Activated naive CD8-positive, alpha-beta T cell treated with anti-CD3 and anti-CD28 coated beads, Interleukin-2, amount 50 U/mL, for 16 hours (primary cell): ENCODE data around the gene THBS4.

ENCODE experiments used
- DNase-seq: peaks from one replicate; pipeline ENCODE4 v3.0.0-alpha.2; 2020; ENCODE audit warnings: low read depth, low spot score

The THBS4 gene

DNA sequence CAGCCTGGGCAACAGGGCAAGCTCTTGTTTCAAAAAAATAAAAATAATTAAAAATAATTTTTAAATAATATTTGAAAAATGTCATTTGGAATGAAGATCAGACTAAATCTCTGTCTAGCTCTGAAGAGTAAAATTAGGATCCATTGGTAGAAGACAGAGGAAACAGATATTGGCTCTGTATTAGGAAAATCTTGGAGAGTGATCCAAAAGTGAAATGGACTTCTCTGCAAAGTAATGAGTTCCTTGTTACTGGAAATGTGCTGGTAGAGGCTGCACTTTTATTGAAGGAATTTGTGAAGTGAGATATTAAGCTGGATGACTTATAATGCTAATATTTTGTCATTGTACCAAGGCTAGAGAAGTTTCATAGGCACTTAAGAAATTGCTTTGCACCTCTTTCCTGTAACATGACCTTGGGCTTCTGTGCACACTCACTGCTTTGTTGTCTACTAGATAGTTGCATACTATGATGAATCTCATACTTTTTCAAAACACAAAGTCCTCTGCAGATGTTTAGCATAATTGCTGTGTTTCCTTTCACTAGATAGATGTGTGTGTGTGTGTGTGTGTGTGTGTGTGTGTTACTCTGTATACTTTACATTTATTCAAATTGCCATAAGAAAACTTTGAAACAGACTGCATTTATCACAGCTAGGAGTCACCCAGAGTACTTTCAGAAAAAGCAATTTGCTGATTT lies 13.1 kb downstream of the THBS4 start:
- no peak for DNase-seq

DNA sequence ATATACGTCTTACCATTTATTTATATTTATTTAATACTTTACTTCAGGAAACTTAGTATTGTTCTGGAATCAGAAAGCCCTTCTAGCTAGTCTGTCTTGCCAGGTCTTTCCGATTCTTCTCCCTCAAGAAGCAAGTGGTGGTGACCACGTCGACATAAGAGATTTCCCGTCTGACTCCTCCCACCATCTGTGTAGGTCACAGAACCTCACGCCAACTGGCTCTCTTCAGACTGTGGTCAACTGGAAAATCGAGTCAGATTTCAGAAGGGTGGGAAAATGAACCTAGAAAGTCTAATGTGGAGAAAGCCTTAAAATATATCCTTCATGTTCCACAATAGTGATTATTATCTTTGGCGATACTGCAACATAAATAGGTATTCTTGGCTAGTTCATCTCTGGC lies 17.3 kb downstream of the THBS4 start:
- no peak for DNase-seq

GRCh38 chr5:80054682-80055081 lies 19.5 kb downstream of the THBS4 start:
- no peak for DNase-seq

DNA sequence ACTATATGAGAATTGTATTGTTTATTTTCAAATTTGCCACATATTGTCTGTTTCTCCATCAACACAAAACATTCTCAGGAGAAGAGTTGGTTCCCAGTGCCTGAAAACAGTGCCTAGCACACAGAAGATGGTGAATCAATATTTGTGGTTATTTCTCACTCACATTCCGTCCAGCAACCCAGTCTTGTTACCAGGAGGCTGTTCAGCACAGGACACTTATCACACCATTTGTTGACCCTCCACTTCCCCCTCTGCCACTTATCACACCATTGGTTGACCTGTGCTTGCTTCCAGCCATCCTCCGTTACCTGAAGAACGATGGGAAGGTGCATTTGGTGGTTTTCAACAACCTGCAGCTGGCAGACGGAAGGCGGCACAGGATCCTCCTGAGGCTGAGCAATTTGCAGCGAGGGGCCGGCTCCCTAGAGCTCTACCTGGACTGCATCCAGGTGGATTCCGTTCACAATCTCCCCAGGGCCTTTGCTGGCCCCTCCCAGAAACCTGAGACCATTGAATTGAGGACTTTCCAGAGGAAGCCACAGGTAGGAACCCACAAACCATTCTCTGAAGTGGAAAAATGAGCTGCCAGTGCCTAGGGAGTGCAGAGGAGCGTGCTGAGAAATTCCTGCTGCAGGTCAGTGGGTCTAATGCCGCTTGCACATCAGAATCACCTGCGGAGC lies 20.5 kb downstream of the THBS4 start:
- DNase-seq: no peak

GRCh38 chr5:80057099-80057498 lies 22.0 kb downstream of the THBS4 start:
- no peak for DNase-seq

- DNase-seq: no peak
These were observed 22.8 kb downstream of the THBS4 start for GRCh38 chr5:80057921-80058320.

DNA sequence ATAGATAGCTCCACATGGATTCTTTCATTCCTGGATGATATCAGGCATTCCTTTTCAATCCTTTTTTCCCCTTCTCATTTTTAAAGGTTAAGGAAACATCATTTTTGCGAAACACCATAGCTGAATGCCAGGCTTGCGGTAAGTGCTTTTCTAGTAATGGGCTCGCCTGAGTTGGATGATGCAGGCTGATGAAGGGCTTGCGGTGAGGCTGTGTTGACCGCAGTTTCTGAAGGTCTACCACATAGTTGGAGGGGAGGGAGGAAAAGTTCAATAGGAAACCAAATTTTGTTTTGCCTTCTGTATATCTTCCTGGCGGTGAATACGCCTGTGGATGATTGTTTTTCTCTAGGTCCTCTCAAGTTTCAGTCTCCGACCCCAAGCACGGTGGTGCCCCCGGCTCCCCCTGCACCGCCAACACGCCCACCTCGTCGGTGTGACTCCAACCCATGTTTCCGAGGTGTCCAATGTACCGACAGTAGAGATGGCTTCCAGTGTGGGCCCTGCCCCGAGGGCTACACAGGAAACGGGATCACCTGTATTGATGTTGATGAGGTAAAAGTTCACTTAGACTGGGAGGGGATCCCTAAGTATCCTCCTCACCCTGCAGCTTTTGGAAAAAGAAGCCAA lies 24.3 kb downstream of the THBS4 start:
- DNase-seq: no peak

DNA sequence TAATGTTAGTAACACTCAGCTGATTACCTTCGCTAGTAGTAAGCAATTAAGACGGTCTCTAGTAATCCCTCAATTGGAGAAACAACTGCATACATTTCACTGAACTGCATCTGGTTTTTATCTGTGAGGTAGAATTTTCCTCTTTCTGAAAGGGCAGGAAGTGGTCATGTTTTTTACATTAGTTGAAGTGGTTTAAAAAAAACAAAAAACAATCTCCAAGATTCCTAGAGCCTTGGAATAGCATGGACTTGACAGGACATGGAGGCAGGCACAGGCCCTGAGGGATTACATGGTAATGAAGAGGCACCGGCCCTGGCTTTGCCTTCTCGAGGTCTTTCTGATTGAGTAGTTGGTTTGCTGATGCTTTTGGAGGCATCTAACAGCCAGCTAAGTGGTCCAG lies 25.8 kb downstream of the THBS4 start:
- no peak for DNase-seq

- DNase-seq: no peak
These were observed 26.4 kb downstream of the THBS4 start for GRCh38 chr5:80061547-80061946.

- no peak for DNase-seq
These were observed 29.0 kb downstream of the THBS4 start for GRCh38 chr5:80064124-80064523.

DNA sequence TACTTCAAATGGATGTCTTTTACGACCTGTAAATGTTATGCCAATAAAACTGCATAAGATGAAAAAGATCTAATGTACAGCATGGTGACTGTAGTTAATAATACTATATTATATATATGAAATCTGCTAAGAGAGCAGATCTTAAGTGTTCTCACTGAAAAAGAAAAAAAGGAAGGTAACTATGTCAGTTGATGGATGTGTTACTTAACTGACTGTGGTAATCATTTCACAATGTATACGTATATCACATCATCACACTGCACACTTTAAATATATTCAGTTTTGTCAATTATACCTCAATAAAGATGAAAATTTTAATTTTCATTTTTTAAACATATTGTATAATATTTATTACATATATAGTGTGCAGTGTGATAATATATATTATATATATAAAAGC lies 31.9 kb downstream of the THBS4 start:
- DNase-seq: no peak

DNA sequence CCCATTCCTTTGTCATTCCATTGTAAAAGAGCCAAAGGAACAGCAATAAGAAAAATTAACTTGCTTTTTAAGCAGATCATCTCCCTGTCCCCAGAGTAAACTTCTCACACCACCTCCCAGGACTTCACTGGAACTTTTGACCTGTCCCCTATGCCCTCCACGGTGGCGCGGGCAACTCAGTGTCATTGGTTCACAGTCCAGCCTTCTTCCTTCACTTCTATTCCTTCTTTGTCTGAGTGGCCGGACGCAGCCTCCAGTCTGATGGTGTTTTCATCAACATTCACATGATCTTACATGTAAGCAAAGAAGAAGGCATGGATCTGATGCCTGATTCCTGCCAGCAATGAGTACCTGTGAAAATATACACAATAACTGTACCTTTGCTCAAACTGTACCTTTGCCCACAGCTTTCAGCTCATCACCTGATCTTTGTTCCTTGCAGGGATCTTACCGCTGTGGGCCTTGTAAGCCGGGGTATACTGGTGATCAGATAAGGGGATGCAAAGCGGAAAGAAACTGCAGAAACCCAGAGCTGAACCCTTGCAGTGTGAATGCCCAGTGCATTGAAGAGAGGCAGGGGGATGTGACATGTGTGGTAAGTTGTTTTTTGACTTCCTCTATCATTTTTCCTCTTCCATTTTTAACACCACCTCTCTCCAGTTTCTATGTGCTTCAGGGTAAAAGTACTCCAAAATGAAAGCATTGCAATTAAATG lies 32.5 kb downstream of the THBS4 start:
- no peak for DNase-seq

GRCh38 chr5:80068246-80068636 lies 33.1 kb downstream of the THBS4 start:
- DNase-seq: no peak

DNA sequence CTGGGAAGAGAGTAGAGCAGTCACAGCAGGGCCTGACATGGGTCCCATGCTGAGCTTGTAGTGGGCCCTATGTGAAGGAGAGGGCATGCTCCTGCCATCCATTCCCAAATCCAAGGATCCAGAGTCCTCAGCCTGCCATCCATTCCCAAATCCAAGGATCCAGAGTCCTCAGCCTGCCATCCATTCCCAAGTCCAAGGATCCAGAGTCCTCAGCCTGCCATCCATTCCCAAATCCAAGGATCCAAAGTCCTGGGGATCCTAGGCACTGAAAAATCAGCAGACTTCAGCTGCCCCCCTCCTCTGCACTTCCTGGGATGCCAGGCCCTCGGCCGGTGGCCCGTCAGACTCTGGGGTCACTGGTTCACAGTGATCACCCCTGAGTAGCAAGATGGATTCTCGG lies 33.6 kb downstream of the THBS4 start:
- DNase-seq: no peak

DNA sequence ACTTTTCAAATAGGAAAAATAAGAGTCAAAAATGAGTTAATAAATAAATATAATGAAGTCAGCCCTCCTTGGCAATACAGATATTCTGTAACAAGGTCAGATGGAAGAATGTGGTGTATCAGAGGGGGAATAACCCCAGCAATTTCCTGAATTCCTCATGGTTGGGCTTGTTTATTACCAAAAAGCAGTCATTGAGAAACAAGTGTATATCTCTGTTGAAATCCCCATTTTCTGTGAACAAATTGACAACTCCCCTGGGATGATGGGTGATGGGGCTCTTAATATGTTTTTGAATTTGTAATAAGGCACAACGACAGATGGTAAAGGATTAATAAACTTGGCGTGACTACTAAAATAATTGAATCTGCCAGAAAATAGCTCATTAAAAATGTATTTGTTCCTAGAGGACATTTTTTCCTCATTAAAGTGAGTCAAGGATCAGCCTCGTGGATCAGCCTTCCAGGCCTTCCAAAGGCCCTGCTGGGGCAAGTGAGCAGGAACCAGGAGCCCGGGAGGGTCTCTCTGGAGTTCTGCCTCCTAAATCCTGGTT lies 34.2 kb downstream of the THBS4 start:
- no peak for DNase-seq

DNA sequence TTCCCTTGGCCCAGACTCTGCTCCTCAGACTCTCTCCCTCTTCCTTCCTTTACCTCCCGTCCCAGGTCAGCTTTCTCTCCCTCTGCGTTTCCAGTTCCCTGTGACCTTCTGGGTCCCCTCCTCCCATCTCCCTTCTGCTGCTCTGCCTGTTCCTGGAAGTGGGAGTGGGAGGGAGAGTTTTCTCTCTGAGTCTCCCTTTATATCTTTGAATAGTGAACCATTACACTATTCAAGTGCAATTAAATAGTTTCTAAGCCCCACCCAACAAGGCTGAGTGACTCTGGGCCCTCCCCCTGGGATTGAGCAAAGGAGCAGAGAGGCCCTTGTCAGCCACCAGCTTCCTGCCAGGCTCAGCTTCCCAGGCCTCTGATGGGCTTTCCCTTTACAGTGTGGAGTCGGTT lies 34.8 kb downstream of the THBS4 start:
- DNase-seq: no peak

GRCh38 chr5:80070338-80071056 lies 35.3 kb downstream of the THBS4 start:
- no peak for DNase-seq

DNA sequence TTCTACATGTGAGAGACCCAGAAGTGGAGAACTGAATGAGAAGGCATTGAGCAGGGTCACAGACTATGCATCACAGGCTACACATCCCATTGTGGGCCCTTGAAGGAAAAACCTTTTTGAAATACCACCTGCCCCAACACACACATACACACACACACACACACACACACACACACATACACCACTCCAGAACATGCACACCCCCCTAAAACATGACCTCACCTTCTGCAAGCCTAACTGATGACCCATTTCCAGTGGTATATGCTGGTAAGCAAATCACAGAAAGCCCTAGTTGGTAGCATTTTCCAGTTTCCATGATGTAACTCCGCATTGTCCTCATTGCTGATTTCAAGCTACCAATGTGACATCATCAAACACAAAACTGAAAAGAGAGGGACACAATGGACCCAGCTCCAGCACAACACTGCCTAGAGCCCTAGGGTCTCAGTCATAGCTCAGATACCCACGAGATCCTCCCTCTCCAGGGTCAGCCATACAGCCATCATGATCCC lies 36.4 kb downstream of the THBS4 start:
- DNase-seq: no peak

- no peak for DNase-seq
These were observed 37.2 kb downstream of the THBS4 start for GRCh38 chr5:80072103-80073073.
